Measurements from ENCODE around the gene NEK7. TPM values are rescaled to one million over a fixed set of nuclear protein-coding genes. Genes with fewer than 3 reads are reported as not detected.

Gene NEK7
- total RNA-seq, 4 donors from 2014 or later: 98.1 to 152 (median 118) TPM

GRCh38 chr1:198241553-198241952 is 84.8 kb downstream of the NEK7 start:
- Histone ChIP-seq H3K27ac (no peak overlapping the region), H3K4me1 (peaks cover 8 to 22% of the 10 kb centered on the region in 2 donors), H3K36me3 (no peaks in the 10 kb centered on the region), H3K27me3 (no peaks in the 10 kb centered on the region), H3K9me3 (no peaks in the 10 kb centered on the region), H3K4me3 (no peak overlapping the region)
- ATAC-seq (no peak), DNase-seq (no peak)
- in situ Hi-C loops (cut with MboI; ENCODE audit: low sequenced_read_pairs in 4 of 4) (no loop called here), intact Hi-C loops (cut with DNase I; ENCODE audit: low total_unique reads) (no loop called here)
- no peak for TF ChIP-seq POLR2A (IDR thresholded peaks at IDR 0.05)
- TF ChIP-seq, protein P1, sequence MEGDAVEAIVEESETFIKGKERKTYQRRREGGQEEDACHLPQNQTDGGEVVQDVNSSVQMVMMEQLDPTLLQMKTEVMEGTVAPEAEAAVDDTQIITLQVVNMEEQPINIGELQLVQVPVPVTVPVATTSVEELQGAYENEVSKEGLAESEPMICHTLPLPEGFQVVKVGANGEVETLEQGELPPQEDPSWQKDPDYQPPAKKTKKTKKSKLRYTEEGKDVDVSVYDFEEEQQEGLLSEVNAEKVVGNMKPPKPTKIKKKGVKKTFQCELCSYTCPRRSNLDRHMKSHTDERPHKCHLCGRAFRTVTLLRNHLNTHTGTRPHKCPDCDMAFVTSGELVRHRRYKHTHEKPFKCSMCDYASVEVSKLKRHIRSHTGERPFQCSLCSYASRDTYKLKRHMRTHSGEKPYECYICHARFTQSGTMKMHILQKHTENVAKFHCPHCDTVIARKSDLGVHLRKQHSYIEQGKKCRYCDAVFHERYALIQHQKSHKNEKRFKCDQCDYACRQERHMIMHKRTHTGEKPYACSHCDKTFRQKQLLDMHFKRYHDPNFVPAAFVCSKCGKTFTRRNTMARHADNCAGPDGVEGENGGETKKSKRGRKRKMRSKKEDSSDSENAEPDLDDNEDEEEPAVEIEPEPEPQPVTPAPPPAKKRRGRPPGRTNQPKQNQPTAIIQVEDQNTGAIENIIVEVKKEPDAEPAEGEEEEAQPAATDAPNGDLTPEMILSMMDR (IDR thresholded peaks at IDR 0.05 in 4 of 5, conservative IDR thresholded peaks at IDR 0.05 in 1 of 5): no peak

DNA sequence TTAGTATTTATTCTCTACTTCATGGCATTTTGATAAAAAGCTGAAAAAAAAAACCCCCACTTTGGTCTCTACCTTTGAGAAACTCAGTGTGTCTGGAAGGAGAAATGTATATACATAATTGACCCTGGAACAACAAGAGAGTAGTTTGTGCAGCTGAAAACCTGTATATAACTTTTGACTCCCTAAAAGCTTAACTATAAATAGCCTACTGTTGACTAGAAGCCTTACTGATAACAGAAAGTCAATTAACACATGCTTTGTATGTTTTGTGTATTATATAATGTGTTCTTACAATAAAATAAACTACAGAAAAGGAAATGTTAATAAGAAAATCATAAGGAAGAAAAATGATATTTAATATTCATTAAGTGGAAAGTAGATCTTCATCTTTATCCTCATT is 88.0 kb downstream of the NEK7 start:
- Histone ChIP-seq H3K4me1 (peaks cover 8 to 19% of the 10 kb centered on the region in 2 donors), H3K4me3 (no peak overlapping the region), H3K27me3 (no peaks in the 10 kb centered on the region), H3K27ac (no peak overlapping the region), H3K9me3 (no peaks in the 10 kb centered on the region), H3K36me3 (no peaks in the 10 kb centered on the region)
- in situ Hi-C loops (cut with MboI; ENCODE audit: low sequenced_read_pairs in 4 of 4): no loop called here
- no peak for DNase-seq
- ATAC-seq: no peak
- TF ChIP-seq, protein P1 (IDR thresholded peaks at IDR 0.05 in 4 of 5, conservative IDR thresholded peaks at IDR 0.05 in 1 of 5): no peak
- no peak for TF ChIP-seq POLR2A (IDR thresholded peaks at IDR 0.05)
- intact Hi-C loops (cut with DNase I; ENCODE audit: low total_unique reads): no loop called here

DNA sequence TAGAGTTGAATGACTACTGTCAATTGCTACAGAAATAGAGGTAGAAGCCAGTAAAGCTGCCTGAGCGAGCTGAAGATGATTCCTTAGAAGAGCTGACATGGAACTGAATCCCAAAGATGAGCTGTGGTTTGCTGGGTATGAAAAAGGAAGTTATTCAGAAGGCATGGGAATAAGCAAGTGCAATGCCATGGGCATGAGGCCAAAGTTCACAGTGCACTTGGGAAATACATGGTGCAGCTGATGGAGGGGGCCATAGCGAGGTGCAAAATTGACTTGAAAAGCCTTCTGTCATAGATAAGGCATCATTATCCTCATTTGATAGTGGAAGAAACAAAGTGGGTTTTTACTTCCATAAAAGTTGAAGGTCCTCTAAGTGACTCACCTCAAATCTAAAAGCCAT is 88.6 kb downstream of the NEK7 start:
- TF ChIP-seq POLR2A (IDR thresholded peaks at IDR 0.05): no peak
- TF ChIP-seq, protein P1 (IDR thresholded peaks at IDR 0.05 in 4 of 5, conservative IDR thresholded peaks at IDR 0.05 in 1 of 5): no peak
- intact Hi-C loops (cut with DNase I; ENCODE audit: low total_unique reads): no loop called here
- no peak overlapping the region for H3K27ac ChIP-seq
- peaks cover 8 to 19% of the 10 kb centered on the region in 2 donors for H3K4me1 ChIP-seq
- no peak overlapping the region for H3K4me3 ChIP-seq
- no peaks in the 10 kb centered on the region for H3K9me3 ChIP-seq
- ATAC-seq (no peak), DNase-seq (no peak)
- no peaks in the 10 kb centered on the region for H3K36me3 ChIP-seq
- in situ Hi-C loops (cut with MboI; ENCODE audit: low sequenced_read_pairs in 4 of 4): no loop called here
- no peaks in the 10 kb centered on the region for H3K27me3 ChIP-seq

DNA sequence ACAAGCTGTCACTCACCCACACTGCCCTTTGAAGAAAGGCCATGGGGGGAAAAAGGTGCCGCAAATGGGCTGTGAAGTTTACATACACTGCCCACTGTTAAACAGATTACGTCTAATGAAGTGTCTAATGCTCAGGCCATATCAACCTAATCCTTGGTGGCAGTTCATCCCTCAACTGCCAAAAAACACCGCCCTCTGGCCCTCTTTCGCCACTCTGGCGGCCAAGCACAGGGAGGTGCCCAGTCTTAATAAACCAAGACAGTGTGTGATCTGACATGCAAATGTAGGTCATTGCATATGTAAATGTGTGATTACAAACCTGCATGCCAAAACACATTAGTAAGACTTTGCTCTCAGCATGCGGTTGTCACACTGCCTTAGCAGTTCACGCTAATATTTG is 89.5 kb downstream of the NEK7 start:
- Histone ChIP-seq H3K4me1 (peaks cover 8 to 19% of the 10 kb centered on the region in 2 donors), H3K27ac (no peak overlapping the region), H3K9me3 (no peaks in the 10 kb centered on the region), H3K36me3 (no peaks in the 10 kb centered on the region), H3K27me3 (no peaks in the 10 kb centered on the region), H3K4me3 (no peak overlapping the region)
- ATAC-seq: no peak
- no peak for DNase-seq
- in situ Hi-C loops (cut with MboI; ENCODE audit: low sequenced_read_pairs in 4 of 4) (no loop called here), intact Hi-C loops (cut with DNase I; ENCODE audit: low total_unique reads) (loop anchor here (2.0 kb wide), 1 partner anchor 14 kb away; no protein-coding TSS in a partner anchor)
- TF ChIP-seq, protein P1 (IDR thresholded peaks at IDR 0.05 in 4 of 5, conservative IDR thresholded peaks at IDR 0.05 in 1 of 5): no peak
- no peak for TF ChIP-seq POLR2A (IDR thresholded peaks at IDR 0.05)

DNA sequence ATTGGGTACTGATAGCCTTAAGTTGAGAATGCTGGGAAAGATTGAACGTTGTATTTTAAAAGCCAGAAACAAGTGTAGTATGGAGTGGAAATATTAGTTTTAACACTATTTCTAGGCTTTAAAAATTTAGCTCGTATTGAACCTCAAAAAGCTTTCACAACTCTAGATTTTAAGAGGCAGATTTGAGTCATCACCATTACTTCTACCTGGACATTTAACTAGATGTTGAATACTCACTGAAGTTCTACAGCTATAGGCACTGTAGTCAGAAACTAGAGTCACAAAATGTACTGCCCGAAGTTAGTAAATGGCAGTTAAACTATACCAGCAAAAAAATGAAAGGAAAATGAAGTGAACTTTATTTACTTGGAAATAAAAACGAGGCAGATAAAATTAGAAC is 96.5 kb downstream of the NEK7 start:
- no peaks in the 10 kb centered on the region for H3K27me3 ChIP-seq
- peaks cover 7 to 24% of the 10 kb centered on the region in 2 donors for H3K4me1 ChIP-seq
- H3K4me3 ChIP-seq: no peak overlapping the region
- H3K36me3 ChIP-seq: no peaks in the 10 kb centered on the region
- TF ChIP-seq, protein P1 (IDR thresholded peaks at IDR 0.05 in 4 of 5, conservative IDR thresholded peaks at IDR 0.05 in 1 of 5): no peak
- TF ChIP-seq POLR2A (IDR thresholded peaks at IDR 0.05): no peak
- DNase-seq (no peak), ATAC-seq (no peak)
- in situ Hi-C loops (cut with MboI; ENCODE audit: low sequenced_read_pairs in 4 of 4) (no loop called here), intact Hi-C loops (cut with DNase I; ENCODE audit: low total_unique reads) (no loop called here)
- no peaks in the 10 kb centered on the region for H3K9me3 ChIP-seq
- H3K27ac ChIP-seq: no peak overlapping the region
